T47D (cell line): ENCODE results near the gene SLC13A5.

Experiments
- DNase-seq, 2 experiments: peaks; one replicate each; pipeline versions ENCODE4 v3.0.0 to v3.0.0-alpha.2; 2011 to 2012; ENCODE audit warnings: low read depth in 1 of 2, low spot score in 1 of 2
- JUND ChIP-seq: IDR thresholded peaks from 2 replicates; pipeline ENCODE4 v1.6.1; 2012; ENCODE audit warnings: low read depth
- in situ Hi-C: cut with HindIII; loops from 2 replicates; pipeline ENCODE4 v1.10.0; 2016; ENCODE audit warnings: low sequenced_read_pairs, low pct_unique_long_range_greater_than_20kb

Gene SLC13A5

GRCh38 chr17:6724009-6724408, 10.8 kb upstream of the SLC13A5 start:
- TF ChIP-seq JUND, result no peak
- in situ Hi-C loops, result no loop called here
- DNase-seq, result no peak

GRCh38 chr17:6721744-6722143, 8.6 kb upstream of the SLC13A5 start:
- no peak for DNase-seq
- in situ Hi-C loops, result no loop called here
- TF ChIP-seq JUND, result no peak

- no peak for TF ChIP-seq JUND
- in situ Hi-C loops, result no loop called here
Observed at GRCh38 chr17:6716736-6717135, 3.6 kb upstream of the SLC13A5 start.

GRCh38 chr17:6714315-6714874, 1.2 kb upstream of the SLC13A5 start:
- no peak for DNase-seq
- in situ Hi-C loops, result no loop called here
- no peak for TF ChIP-seq JUND

More at GRCh38 chr17:6716736-6717135, 3.6 kb upstream of the SLC13A5 start:
- DNase-seq, result no peak

GRCh38 chr17:6713918-6714271, 726 bp upstream of the SLC13A5 start:
- DNase-seq, result no peak
- TF ChIP-seq JUND, result no peak
- in situ Hi-C loops, result no loop called here

GRCh38 chr17:6712854-6713129, 377 bp downstream of the SLC13A5 start:
- no peak for TF ChIP-seq JUND
- in situ Hi-C loops, result no loop called here
- DNase-seq, result no peak

GRCh38 chr17:6712058-6712853, 913 bp downstream of the SLC13A5 start:
- DNase-seq, result peak; percentile 69 to 78
- TF ChIP-seq JUND, result no peak
- in situ Hi-C loops, result no loop called here

- DNase-seq, result no peak
- no peak for TF ChIP-seq JUND
- in situ Hi-C loops, result no loop called here
Observed at GRCh38 chr17:6711681-6712057, 1.5 kb downstream of the SLC13A5 start.

- in situ Hi-C loops, result no loop called here
Observed at GRCh38 chr17:6711081-6711674, 2.0 kb downstream of the SLC13A5 start.

GRCh38 chr17:6710317-6710716, 2.9 kb downstream of the SLC13A5 start:
- DNase-seq, result no peak
- no peak for TF ChIP-seq JUND
- in situ Hi-C loops, result no loop called here

More at GRCh38 chr17:6711081-6711674, 2.0 kb downstream of the SLC13A5 start:
- peak; percentile 21 to 60 for DNase-seq
- TF ChIP-seq JUND, result no peak

- no peak for TF ChIP-seq JUND
- in situ Hi-C loops, result no loop called here
- DNase-seq, result no peak
Observed at GRCh38 chr17:6708357-6708961, 4.7 kb downstream of the SLC13A5 start.

- TF ChIP-seq JUND, result no peak
- in situ Hi-C loops, result no loop called here
- DNase-seq, result no peak
Observed at GRCh38 chr17:6706996-6707395, 6.2 kb downstream of the SLC13A5 start.

GRCh38 chr17:6706499-6706898, 6.7 kb downstream of the SLC13A5 start:
- in situ Hi-C loops, result no loop called here
- DNase-seq, result no peak
- no peak for TF ChIP-seq JUND
